Left lung (tissue), 10 donors: ENCODE data around the gene MYRF. TPM values are rescaled to one million over a fixed set of nuclear protein-coding genes. Genes with fewer than 3 reads are reported as not detected.

ENCODE experiments used
- ATAC-seq: fragments of 200-7000 bp; cut with Tn5 transposase; one replicate; pipeline ENCODE4 v1.9.1; 2020; ENCODE audit warnings: moderate library complexity
- DNase-seq, 4 donors: peaks; one replicate each; pipeline ENCODE4 v3.0.0-alpha.2; 2013 to 2020
- H3K27ac ChIP-seq, 2 donors: fragments of 200-600 bp; sonication (generic) in 1 of 2; one replicate each; pipeline versions ENCODE4 v1.5.0 to v1.8.0; 2020 to 2021
- H3K27me3 ChIP-seq, 2 donors: fragments of 200-600 bp; sonication (generic) in 1 of 2; one replicate each; pipeline versions ENCODE4 v1.5.0 to v1.8.0; 2020 to 2021
- H3K36me3 ChIP-seq, 2 donors: fragments of 200-600 bp; sonication (generic) in 1 of 2; one replicate each; pipeline versions ENCODE4 v1.5.0 to v1.8.0; 2020 to 2021
- H3K4me1 ChIP-seq, 2 donors: fragments of 200-600 bp; one replicate each; pipeline ENCODE4 v1.8.0; 2021
- H3K4me3 ChIP-seq, 2 donors: fragments of 200-600 bp; sonication (generic) in 1 of 2; one replicate each; pipeline versions ENCODE4 v1.5.0 to v1.8.0; 2020 to 2021; ENCODE audit warnings: mild to moderate bottlenecking in 1 of 2
- H3K9me3 ChIP-seq, 2 donors: fragments of 200-600 bp; sonication (generic) in 1 of 2; one replicate each; pipeline versions ENCODE4 v1.5.0 to v1.8.0; 2020 to 2021
- CTCF ChIP-seq, 2 donors: fragments of 200-600 bp; sonication (generic) in 1 of 2; IDR thresholded peaks; one replicate each; pipeline versions ENCODE4 v1.5.0 to v1.8.0; 2021; ENCODE audit warnings: antibody characterized with exemption in 2 of 2
- intact Hi-C, 2 donors: fragments of 100-400 bp; cut with DNase I; formaldehyde crosslinking; loops; one replicate each; pipeline versions ENCODE4 v1.11.2 to v1.14.2; 2022
- polyA plus RNA-seq, 6 donors: library from polyadenylated mRNA; unstranded; fragments of 120-200 nt; gene quantifications; one replicate each; pipeline ENCODE4 v1.2.1, GENCODE V29; 2013; ENCODE audit not compliant: insufficient read length in 6 of 6
- total RNA-seq, 2 donors: library from RNA; stranded (reverse); fragmentation: NEBNext Ultra II Directional; extraction: Animal tissue kit (Norgen Biotek cat#: 25700); gene quantifications; one replicate each; pipeline ENCODE4 v1.2.1, GENCODE V29; 2021
- donor health status: DM: no; HTN: yes; CAD: no.
- donor health status: DM: no; HTN: no; CAD: no.

Gene MYRF
- total and polyA plus RNA-seq, 8 donors = 15.4 to 37.2 (median 29.9) TPM

GRCh38 chr11:61794579-61794978, 42.1 kb downstream of the MYRF start:
- no peak for ATAC-seq
- TF ChIP-seq CTCF (IDR thresholded peaks at IDR 0.05) = no peak

GRCh38 chr11:61795459-61795858, 43.0 kb downstream of the MYRF start:
- H3K27ac ChIP-seq = no peak overlapping the region
- TF ChIP-seq CTCF (IDR thresholded peaks at IDR 0.05) = no peak
- H3K4me3 ChIP-seq = no peak overlapping the region
- H3K9me3 ChIP-seq = no peaks in the 10 kb centered on the region
- ATAC-seq = no peak
- peaks cover 15 to 34% of the 10 kb centered on the region in 2 donors for H3K4me1 ChIP-seq
- DNase-seq = no peak
- peaks cover 0 to 17% of the 10 kb centered on the region in 2 donors for H3K36me3 ChIP-seq
- intact Hi-C loops = loop anchor here in 1 of 2 donors (10.0 kb wide), 1 partner anchor 159 kb away; the partner anchor contains the start of gene BEST1
- H3K27me3 ChIP-seq = no peaks in the 10 kb centered on the region

More at GRCh38 chr11:61794579-61794978, 42.1 kb downstream of the MYRF start:
- no peaks in the 10 kb centered on the region for H3K27me3 ChIP-seq
- intact Hi-C loops = loop anchor here in 1 of 2 donors (10.0 kb wide), 1 partner anchor 160 kb away; the partner anchor contains the start of gene BEST1
- no peak overlapping the region for H3K4me3 ChIP-seq
- H3K4me1 ChIP-seq = peaks cover 15 to 37% of the 10 kb centered on the region in 2 donors
- peaks cover 0 to 21% of the 10 kb centered on the region in 2 donors for H3K36me3 ChIP-seq
- no peaks in the 10 kb centered on the region for H3K9me3 ChIP-seq
- no peak overlapping the region for H3K27ac ChIP-seq
- no peak for DNase-seq

- TF ChIP-seq CTCF (IDR thresholded peaks at IDR 0.05) = no peak
- DNase-seq (no peak), ATAC-seq (no peak)
- no peaks in the 10 kb centered on the region for H3K27me3 ChIP-seq
- peaks cover 12 to 29% of the 10 kb centered on the region in 2 donors for H3K4me1 ChIP-seq
- H3K4me3 ChIP-seq = no peak overlapping the region
- peaks cover 0 to 20% of the 10 kb centered on the region in 2 donors for H3K36me3 ChIP-seq
- intact Hi-C loops = loop anchor here in 1 of 2 donors (10.0 kb wide), 1 partner anchor 159 kb away; the partner anchor contains the start of gene BEST1
- no peaks in the 10 kb centered on the region for H3K9me3 ChIP-seq
- H3K27ac ChIP-seq = no peak overlapping the region
Measured at GRCh38 chr11:61795876-61796526, 43.6 kb downstream of the MYRF start.

GRCh38 chr11:61797263-61797944, 45.0 kb downstream of the MYRF start:
- H3K9me3 ChIP-seq = no peaks in the 10 kb centered on the region

More at GRCh38 chr11:61797263-61797944, 45.0 kb downstream of the MYRF start:
- DNase-seq (peak in 3 of 4 donors; percentile 74 to 90 (median 79)), ATAC-seq (peak; percentile 65)
- Histone ChIP-seq H3K4me3 (no peak overlapping the region), H3K4me1 (peaks cover 5 to 19% of the 10 kb centered on the region in 2 donors), H3K27me3 (no peaks in the 10 kb centered on the region), H3K27ac (peak overlapping the region in 1 of 2 donors; percentile 28), H3K36me3 (peaks cover 0 to 34% of the 10 kb centered on the region in 2 donors)
- TF ChIP-seq CTCF (IDR thresholded peaks at IDR 0.05) = peak; percentile 78 to 88
- intact Hi-C loops = loop anchor here in 1 of 2 donors (10.0 kb wide), 1 partner anchor 157 kb away; the partner anchor contains the start of gene BEST1
